Right ventricle myocardium superior (tissue), 1 donor: ENCODE data around the gene CCDC30. TPM values are rescaled to one million over a fixed set of nuclear protein-coding genes. Genes with fewer than 3 reads are reported as not detected.

ENCODE experiments used
- ATAC-seq: fragments of 200-7000 bp; cut with Tn5 transposase; one replicate; pipeline ENCODE4 v1.9.1; 2020; ENCODE audit warnings: mild to moderate bottlenecking; ENCODE audit not compliant: poor library complexity
- DNase-seq: peaks from one replicate; pipeline ENCODE4 v3.0.0-alpha.2; 2020
- intact Hi-C: fragments of 100-400 bp; cut with DNase I; formaldehyde crosslinking; loops from one replicate; pipeline ENCODE4 v1.11.2; 2022
- long read RNA-seq: library from polyadenylated mRNA; unstranded; transcript quantifications from one replicate; pipeline ENCODE4 v2.0.0, GENCODE V29; 2021
- total RNA-seq: library from RNA; stranded (reverse); fragmentation: NEBNext Ultra II Directional; extraction: Animal tissue kit (Norgen Biotek cat#: 25700); gene quantifications from one replicate; pipeline ENCODE4 v1.2.1, GENCODE V29; 2021
- donor health status: DM: no; HTN: yes; CAD: no; lungs with severe emphysema.

CCDC30 gene
- total RNA-seq, result 1.5 TPM
- long read RNA-seq, partial matches to known transcripts, result 0 of 1 reads
- long read RNA-seq, other reads (novel, unspliced or antisense), result 1 of 1 reads

DNA sequence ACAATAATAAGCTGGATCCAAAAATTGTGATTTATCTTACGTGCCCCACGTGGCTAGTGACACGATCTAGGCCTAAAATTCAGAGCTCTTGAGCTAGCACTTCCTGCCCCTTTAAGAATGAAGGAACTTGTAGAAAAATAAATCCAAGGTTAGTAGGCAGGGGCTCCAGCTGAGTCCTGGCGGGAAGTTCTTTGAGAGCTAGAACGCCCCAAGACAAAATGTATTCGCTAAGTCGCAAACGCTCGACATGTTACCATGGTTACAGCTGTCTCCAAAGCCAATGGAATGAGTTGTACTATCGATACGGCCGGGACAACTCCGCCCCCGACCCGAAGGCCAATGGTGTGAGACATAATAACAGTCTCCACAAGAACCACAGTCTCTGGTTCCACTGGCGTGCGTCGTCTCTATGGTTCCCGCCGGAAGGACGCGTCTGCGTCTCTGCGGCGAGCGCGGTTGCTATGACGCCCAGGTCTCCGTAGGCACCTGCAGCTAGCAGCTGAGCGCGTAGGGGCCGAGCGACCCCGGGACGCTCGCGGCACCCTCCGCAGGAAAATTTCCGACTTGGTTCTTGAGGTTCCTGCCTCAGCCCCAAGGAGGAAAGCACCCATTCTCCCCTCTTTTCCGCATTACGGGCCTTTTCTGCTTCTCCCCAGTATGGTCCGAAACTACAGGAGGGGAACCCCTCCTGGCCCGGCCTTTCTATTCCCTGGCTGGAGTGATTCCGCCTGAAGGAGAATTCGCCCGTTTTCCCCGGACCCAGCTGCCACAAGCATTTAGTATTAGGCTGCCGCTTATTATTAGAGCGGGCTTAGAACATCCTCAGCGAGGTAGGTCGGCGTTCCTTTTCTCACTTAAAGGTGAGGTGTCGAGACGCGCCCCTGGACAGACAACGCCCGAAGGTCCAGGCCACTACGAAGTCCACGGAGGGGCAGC, at the start of gene CCDC30:
Gene CCDC30, plus strand, starts transcription at position 459 of the 936 bp plus-strand sequence. CDS start 17,266 bp downstream, outside the sequence.
- DNase-seq (peak; percentile 96), ATAC-seq (peak; percentile 100)
- intact Hi-C loops, result no loop called here

DNA sequence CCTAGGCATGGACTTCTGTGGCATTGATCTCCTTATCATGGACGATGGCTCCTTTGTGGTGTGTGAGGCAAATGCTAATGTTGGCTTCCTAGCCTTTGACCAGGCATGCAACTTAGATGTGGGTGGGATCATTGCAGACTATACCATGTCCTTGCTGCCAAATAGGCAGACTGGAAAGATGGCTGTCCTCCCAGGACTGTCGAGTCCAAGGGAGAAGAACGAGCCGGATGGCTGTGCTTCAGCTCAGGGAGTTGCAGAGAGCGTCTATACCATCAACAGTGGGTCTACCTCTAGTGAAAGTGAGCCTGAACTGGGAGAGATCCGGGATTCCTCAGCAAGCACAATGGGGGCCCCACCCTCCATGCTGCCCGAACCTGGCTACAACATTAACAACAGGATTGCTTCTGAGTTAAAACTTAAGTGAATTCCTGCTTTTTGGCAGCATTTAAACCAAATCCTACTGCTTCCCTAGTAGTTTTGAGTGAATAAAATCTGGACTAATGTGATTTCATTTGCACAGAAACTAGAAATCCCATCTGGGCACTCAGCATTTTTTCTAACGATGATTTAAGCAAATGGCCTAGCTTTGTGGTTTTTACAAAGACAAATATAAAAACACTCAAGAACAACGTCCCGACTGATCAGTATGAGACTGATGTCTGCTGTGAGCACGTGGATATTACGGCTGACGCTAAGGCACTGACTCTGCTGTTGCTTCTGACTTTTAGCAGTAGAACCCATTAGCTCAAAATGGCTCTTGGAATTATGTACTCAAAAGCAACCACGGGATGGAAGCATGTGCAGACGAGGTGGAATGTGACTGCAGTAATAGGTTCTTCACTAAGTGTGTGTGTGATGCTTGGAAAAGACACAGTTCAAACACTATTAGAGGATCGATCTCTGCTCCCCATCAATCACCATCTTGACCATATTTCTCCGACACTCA, 48.3 kb upstream of the CCDC30 start:
- intact Hi-C loops, result no loop called here
- DNase-seq (no peak), ATAC-seq (no peak)

DNA sequence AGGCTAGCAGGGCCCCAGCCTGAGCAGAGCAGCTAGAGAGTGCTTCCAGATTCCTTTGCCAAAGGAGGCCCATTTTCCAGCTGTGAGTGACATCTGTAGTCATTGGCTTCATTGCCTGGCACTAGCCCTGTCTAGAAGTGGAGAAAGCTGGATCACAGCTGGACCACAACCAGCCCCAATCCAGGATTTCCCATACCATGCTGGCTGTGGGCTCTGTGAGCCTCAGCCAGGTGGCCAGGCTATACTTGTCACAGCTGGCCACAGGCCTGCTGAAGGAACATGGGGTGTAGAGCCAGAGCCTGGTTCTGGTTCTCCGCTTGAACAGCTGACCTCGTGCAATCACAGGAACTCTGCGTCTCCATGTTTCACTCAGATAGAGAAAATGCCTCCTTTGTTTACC, 45.9 kb upstream of the CCDC30 start:
- intact Hi-C loops, result no loop called here
- ATAC-seq (peak; percentile 52), DNase-seq (no peak)

DNA sequence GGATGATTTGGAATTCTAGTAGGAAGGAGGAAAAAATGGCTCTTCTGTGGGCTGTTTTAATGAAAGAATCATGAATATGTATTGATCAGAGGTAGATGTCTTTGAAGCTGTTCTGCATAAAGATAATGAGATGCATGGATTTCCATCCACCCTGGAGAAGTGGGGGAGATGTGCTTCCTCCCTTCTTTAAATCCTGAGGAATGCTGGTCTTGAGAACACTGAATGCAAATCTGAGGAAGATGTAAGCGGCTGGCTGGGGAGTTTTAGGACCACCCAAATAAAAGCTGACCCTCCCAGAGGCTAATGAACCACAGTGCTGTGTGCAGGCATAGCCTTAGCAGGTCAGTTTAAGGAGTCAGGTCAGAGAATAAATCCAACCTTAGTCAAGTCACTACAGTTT, 44.6 kb upstream of the CCDC30 start:
- ATAC-seq (no peak), DNase-seq (no peak)
- intact Hi-C loops, result no loop called here

- DNase-seq (peak; percentile 71), ATAC-seq (peak; percentile 85)
- intact Hi-C loops, result no loop called here
Observed at GRCh38 chr1:42419126-42419821, 43.8 kb upstream of the CCDC30 start.

DNA sequence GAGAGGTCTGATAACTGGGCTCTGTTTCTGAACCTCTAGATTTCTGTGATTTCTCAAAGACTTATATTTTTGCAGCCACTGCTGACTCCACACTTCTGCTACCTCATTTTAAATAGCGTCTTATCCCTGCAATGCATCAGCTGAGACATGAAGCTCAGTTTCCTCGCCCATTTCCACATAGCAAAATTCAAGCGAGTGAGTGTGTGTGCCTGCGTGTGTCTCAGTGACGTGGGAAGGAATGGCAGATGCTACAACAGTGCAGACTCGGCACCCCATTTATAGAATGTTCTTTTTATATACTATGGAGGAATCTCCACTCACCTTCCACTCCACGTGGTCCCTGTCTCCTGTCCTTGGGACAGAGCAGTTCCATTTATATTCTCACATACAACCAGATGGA, 43.0 kb upstream of the CCDC30 start:
- intact Hi-C loops, result no loop called here
- no peak for ATAC-seq
- DNase-seq, result no peak

DNA sequence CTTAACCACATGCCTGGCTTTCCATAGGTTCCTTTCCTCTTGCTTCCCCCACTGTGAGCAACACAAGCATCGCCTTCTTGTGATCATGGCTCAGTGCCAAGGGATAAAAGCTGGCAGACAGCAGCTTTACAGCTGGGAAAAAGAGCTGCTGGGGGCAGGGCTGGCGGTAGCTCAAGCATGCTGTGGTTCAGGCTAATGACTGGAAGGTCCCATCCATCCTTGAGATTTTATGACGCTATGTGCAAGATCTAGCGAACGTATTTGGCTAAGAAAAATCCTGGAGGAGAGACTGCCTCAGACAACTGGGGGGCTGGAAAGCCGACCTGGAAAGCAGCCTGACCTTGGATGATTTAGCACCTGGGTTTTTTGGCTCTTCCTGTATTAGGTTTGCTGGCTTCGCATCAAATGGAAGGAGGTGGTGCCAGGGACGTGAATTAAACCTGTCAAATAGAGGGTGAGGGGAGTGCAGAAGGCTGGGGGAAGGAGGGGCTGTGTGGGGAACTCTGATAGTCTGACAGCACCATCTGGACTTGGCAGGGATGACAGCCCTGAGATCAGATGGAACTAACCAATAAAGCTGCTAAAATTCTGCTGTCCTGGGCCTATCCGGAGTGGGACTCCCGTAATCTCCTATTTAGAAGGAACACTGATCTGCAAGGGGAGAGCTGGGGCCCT, 42.0 kb upstream of the CCDC30 start:
- peak; percentile 54 for DNase-seq
- intact Hi-C loops, result no loop called here
- peak; percentile 63 for ATAC-seq

- DNase-seq (no peak), ATAC-seq (no peak)
- intact Hi-C loops, result no loop called here
Observed at GRCh38 chr1:42422737-42423136, 40.3 kb upstream of the CCDC30 start.

GRCh38 chr1:42423681-42424080, 39.4 kb upstream of the CCDC30 start:
- intact Hi-C loops, result no loop called here
- no peak for DNase-seq
- no peak for ATAC-seq

DNA sequence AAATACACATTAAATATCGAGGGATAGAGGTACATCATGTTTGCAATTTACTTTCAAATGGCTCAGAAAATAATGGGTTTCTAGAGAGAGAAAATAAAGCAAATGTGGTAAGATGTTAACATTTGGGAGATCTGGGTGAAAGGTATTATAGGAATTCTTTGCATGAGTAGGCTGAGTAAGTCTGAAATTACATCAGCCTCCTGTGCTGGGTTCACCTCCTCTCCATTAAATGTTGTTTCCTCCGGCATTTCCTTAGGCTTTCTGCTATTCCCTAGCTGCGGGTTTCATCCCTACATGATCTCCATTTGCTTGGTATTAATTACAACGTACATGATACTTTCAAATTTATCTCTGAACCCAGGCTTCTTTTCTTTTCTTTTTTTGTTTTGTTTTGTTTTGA, 38.9 kb upstream of the CCDC30 start:
- DNase-seq (no peak), ATAC-seq (no peak)
- intact Hi-C loops, result no loop called here

GRCh38 chr1:42427240-42427639, 35.8 kb upstream of the CCDC30 start:
- DNase-seq, result no peak
- no peak for ATAC-seq
- intact Hi-C loops, result no loop called here

GRCh38 chr1:42429603-42430002, 33.5 kb upstream of the CCDC30 start:
- no peak for DNase-seq
- no peak for ATAC-seq
- intact Hi-C loops, result no loop called here

GRCh38 chr1:42430286-42431135, 32.6 kb upstream of the CCDC30 start:
- ATAC-seq (no peak), DNase-seq (no peak)
- intact Hi-C loops, result no loop called here

DNA sequence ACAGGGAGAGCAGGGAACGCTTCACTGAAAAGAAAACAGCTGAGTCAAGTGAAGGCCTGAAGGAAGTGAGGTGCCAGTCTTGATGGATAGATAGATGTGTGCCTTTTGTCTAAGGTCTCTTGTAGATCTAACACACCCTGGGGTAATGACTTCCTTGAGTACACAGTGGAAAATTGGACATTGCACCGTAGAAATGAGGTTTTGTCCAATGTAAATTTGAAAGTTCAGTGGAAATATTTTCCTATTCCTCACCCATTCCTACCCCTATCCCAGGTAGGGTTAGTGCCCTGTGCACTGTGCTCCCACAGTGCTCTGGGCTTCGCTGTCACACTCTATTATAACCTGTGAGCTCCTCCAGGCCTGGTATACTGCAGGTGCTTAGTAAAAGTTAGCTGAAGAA, 31.6 kb upstream of the CCDC30 start:
- intact Hi-C loops, result no loop called here
- no peak for ATAC-seq

GRCh38 chr1:42432714-42433113, 30.4 kb upstream of the CCDC30 start:
- no peak for DNase-seq
- ATAC-seq, result no peak
- intact Hi-C loops, result no loop called here

More for the DNA sequence above, 31.6 kb upstream of the CCDC30 start:
- DNase-seq, result no peak

DNA sequence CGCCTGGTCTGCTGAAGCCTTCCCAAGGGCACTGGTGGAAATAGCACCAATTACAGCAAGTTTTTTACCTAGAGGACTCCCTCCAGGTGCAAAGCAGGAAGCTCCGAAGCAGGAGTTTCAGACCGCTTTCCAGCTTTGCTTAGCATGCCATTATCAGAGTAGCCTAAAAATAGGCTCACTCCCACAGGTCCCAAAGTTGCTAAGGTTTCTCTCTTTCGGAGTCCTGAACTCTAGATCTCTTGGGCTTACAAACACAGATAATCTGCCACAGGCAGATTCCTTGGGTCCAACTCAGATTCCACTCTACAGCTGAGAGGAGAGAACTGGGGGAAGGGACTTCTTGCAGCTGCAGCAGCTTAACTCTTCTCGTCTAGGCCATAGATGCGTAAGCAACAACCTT, 29.7 kb upstream of the CCDC30 start:
- DNase-seq (no peak), ATAC-seq (no peak)
- intact Hi-C loops, result no loop called here

DNA sequence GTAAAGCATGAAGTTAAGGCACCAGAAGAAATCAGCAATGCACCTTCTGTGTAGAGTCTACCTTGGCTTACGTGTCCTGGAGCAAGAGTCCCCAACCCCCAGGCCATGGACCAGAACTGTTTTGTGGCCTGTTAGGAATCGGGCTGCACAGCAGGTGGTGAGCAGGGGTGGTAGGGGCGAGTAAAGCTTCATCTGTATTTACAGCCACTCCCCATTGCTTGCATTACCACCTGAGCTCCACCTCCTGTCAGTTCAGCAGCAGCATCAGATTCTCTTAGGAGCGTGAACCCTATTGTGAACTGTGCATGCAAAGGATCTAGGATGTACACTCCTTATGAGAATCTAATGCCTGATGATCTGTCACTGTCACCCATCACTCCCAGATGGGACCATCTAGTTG, 28.7 kb upstream of the CCDC30 start:
- intact Hi-C loops, result no loop called here
- no peak for DNase-seq

More for the DNA sequence above, 28.7 kb upstream of the CCDC30 start:
- no peak for ATAC-seq
